ENCODE results near the gene IL4R.
A peak's percentile ranks its signal among the peaks of the same experiment; 100 is the strongest.

Gene IL4R

GRCh38 chr16:27315333-27316037, 1.7 kb downstream of the IL4R start:
- DNase-seq (ENCODE audit: low read depth) = peak; percentile 32

- DNase-seq (ENCODE audit: low read depth) = no peak
These were observed 2.4 kb downstream of the IL4R start for GRCh38 chr16:27316038-27316680.

GRCh38 chr16:27317320-27317719, 3.5 kb downstream of the IL4R start:
- DNase-seq (ENCODE audit: low read depth) = no peak

GRCh38 chr16:27317738-27318391, 4.1 kb downstream of the IL4R start:
- DNase-seq (ENCODE audit: low read depth) = no peak

- DNase-seq (ENCODE audit: low read depth) = no peak
These were observed 4.8 kb downstream of the IL4R start for GRCh38 chr16:27318392-27319256.

- DNase-seq (ENCODE audit: low read depth) = no peak
These were observed 5.6 kb downstream of the IL4R start for GRCh38 chr16:27319257-27319965.

- no peak for DNase-seq (ENCODE audit: low read depth)
These were observed 6.7 kb downstream of the IL4R start for GRCh38 chr16:27320261-27321012.

- peak; percentile 24 for DNase-seq (ENCODE audit: low read depth)
These were observed 7.5 kb downstream of the IL4R start for GRCh38 chr16:27321013-27321915.

GRCh38 chr16:27322858-27323780, 9.3 kb downstream of the IL4R start:
- no peak for DNase-seq (ENCODE audit: low read depth)

GRCh38 chr16:27323781-27324561, 10.2 kb downstream of the IL4R start:
- DNase-seq (ENCODE audit: low read depth) = no peak

GRCh38 chr16:27324851-27325301, 11.1 kb downstream of the IL4R start:
- no peak for DNase-seq (ENCODE audit: low read depth)

GRCh38 chr16:27325736-27326135, 12.0 kb downstream of the IL4R start:
- no peak for DNase-seq (ENCODE audit: low read depth)

GRCh38 chr16:27326251-27326650, 12.5 kb downstream of the IL4R start:
- DNase-seq (ENCODE audit: low read depth) = no peak

- DNase-seq (ENCODE audit: low read depth) = peak; percentile 94
These were observed 13.2 kb downstream of the IL4R start for GRCh38 chr16:27326738-27327585.

- no peak for DNase-seq (ENCODE audit: low read depth)
These were observed 13.8 kb downstream of the IL4R start for GRCh38 chr16:27327586-27327915.

GRCh38 chr16:27328937-27329336, 15.2 kb downstream of the IL4R start:
- no peak for DNase-seq (ENCODE audit: low read depth)
